NCI-H2107 treated with DMSO at 0.1 percent for 48 hours (cell line): ENCODE results near the gene NTRK2.
"Not testable (repeated sequence)": the region's sequence is repeated elsewhere in the genome, so short reads cannot be mapped to it uniquely, and the experiment has no call there.

ENCODE experiments used
- DNase-seq: peaks from one replicate; lab custom pipeline; 2025; ENCODE audit not compliant: unreplicated experiment; lab: John Stamatoyannopoulos, UW

The NTRK2 gene

GRCh38 chr9:84875193-84875592 is 205.7 kb downstream of the NTRK2 start:
- DNase-seq, result no peak

DNA sequence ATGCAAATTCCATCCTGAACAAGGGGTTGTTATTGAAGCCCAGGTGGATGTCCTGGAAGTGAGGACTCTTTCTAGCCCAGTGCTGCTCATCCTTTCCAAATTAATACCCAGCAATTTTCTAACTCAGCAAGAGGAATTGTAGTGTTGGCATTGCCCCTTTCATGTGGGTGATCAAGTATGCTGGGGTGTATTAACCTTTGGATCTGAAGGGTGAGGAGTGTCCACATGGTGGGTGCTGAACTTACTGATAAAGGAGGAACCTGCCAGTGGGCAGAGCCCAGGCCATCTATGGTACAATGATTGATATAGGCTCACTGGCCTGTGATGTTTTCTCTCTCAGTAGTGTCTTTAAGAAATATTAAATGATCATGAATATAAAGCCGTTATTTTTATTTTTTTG is 210.1 kb downstream of the NTRK2 start:
- DNase-seq, result no peak

GRCh38 chr9:84880835-84881234 is 211.3 kb downstream of the NTRK2 start:
- DNase-seq, result no peak

DNA sequence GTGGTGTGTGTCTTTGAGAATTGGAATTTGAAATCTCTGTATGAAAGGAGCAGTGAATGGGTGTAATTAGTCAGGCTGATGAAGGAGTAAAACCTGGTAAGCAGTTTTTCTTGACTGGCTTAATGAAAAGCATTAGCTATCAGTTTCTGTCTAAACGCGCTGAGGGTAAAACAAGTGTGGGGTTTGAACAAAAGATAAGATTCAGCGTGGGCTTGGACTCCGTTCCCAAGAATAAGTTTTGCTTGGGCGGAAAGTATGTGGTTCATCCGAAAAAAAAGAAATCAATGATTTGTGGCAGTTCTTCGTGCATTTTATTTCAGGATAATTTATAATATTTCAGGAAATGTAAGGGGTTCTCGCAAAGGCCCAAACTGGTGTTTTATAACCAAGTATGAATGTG is 217.3 kb downstream of the NTRK2 start:
- DNase-seq, result no peak

GRCh38 chr9:84891924-84892323 is 222.4 kb downstream of the NTRK2 start:
- DNase-seq, result no peak

GRCh38 chr9:84893419-84894128 is 224.0 kb downstream of the NTRK2 start:
- DNase-seq, result no peak

- no peak for DNase-seq
Observed at GRCh38 chr9:84894859-84895258, 225.3 kb downstream of the NTRK2 start.

GRCh38 chr9:84897362-84898094 is 228.0 kb downstream of the NTRK2 start:
- DNase-seq, result no peak

DNA sequence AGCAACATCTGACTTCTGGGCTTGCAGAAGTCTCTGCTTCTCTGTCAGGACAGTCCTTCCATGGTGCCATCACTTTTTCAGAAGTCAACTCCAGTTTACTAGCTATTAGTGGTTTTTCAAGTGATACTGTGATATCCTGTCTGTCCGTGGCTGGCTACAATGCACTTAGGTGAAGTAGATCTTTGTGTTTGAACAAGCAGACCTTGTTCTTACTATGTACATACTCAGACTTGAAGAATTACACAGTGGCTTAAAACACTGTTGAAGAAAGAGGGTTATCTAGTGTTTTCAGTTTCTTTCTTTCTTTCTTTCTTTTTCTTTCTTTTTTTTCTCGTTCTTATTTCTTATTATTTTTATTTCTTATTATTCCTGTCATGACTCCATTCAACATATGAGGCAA is 228.7 kb downstream of the NTRK2 start:
- no peak for DNase-seq

DNA sequence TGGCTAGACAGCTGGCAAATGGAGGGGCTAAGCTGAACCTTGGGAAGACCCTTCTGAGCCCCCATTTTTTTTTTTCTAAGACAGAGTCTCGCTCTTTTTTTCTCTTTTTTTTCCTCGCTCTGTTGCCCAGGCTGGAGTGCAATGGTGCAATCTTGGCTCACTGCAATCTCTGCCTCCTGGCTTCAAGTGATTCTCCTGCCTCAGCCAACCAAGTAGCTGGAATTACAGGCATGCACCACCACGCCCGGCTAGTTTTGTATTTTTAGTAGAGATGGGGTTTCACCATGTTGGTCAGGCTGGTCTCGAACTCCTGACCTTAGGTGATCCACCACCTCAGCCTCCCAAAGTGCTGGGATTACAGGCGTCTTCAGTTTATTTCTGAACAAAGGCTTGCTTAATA is 229.1 kb downstream of the NTRK2 start:
- not testable (repeated sequence) for DNase-seq

DNA sequence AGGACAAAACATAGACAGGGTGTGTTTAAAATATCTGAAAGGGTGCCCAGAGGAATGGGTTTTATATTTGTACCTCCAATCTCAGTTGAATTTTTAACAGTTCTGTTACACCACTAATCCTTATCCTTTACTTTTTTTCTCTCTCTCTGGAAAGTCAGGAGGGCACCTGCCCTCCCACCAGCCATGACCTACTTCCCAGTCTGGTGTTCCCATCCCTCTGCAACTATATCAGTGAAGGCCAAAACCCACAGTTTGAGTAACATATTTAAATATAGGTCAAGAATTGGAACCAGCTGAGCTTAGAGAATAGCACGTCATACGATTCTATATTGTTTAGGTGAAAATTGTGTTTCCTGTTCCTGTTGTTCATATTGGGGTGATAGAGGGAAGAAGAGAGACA is 229.8 kb downstream of the NTRK2 start:
- DNase-seq, result no peak

GRCh38 chr9:84900421-84900820 is 230.9 kb downstream of the NTRK2 start:
- no peak for DNase-seq

DNA sequence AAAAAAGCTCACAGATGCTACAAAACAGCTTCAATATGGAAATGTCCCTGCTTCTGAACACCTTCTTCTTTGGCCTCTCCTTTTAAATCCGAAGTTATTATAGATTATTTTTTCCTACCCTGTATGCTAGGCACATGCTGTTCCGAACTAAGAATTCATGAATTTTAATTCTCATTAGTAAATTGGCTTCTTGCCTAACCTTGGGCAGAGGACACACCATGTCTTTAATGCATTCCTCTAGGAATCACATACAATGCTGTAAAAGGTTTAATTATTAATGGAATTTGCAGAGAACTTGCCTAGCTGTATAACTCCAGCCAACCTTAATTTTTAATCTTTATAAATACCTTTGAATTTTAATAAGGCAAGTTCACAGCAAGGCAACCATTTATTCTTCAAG is 234.4 kb downstream of the NTRK2 start:
- DNase-seq, result no peak

- no peak for DNase-seq
Observed at GRCh38 chr9:84916769-84917168, 247.2 kb downstream of the NTRK2 start.

GRCh38 chr9:84917366-84918070 is 248.0 kb downstream of the NTRK2 start:
- no peak for DNase-seq

DNA sequence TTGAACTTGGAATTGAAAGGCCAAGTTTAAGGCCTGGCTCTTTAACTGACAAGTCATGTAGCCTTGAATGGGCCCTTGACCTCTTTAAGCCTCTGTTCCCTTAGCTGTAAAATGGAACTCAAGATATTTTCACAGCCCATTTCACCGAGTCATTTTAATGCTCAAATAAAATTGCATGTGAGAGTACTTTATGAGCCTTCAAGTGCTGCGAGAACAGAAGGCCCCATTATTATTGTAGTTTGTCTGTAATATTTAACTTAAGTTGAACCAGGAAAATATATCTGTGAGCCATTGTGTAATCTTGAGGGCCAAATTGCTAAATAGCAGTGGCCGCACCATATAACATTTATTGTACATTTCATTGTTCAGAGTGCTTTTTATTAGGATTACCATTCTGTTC is 249.9 kb downstream of the NTRK2 start:
- no peak for DNase-seq

DNA sequence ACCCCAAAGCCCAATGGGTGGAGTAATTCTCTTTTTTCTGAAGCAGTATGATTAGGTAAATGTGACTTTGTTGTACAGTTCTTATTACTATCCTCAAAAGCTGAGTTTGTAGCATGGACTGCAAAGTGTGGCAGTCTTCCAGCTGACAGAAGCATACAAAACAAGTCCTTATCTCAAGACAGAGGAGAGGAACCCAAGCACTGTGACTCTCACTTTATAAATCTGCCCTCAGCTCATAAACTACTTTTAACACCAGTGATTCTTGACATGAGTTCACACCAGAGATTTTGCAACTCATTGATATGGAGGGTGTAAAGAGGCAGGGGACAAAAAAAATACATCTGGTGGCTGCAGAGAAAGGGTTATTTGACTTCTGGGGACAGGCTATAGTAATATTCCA is 251.6 kb downstream of the NTRK2 start:
- no peak for DNase-seq

DNA sequence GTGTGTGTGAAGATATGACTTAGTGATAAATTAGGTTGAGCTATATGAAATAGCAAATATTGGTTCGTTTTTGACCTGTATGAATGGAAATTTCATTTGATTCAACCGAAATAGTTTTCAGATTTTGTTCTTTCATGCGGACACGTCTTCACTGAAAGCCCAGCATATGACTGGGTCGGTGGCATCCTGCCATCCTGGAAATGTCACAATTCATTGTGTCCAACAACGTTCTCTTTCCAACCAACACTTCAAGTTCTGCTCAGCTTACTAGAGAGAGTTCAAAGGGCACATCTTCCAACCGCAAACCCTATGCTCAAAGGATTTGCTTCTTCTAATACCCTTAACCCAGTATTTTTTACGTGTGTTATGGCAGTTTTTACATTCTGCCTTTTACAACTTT is 252.5 kb downstream of the NTRK2 start:
- DNase-seq, result no peak

GRCh38 chr9:84924266-84924665 is 254.7 kb downstream of the NTRK2 start:
- DNase-seq, result no peak

GRCh38 chr9:84925225-84925872 is 255.8 kb downstream of the NTRK2 start:
- no peak for DNase-seq

DNA sequence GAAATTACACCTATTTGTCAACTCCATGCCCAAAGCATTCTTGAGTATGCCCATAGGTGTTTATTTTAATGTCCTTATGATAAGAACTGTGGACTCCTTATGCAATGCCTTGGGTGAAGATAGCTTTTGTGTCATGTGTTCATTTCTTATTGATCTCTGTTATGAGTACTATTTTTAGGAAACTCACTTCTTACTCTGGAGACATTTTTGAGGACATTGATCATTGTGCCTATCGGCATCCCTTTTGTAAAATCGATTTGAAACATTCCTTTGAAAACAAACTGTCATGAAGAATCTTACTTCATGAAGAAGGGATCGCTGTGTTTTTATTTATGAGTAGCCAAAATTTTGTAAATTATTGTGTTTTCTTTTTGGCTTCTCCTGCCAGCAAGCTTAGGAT is 257.3 kb downstream of the NTRK2 start:
- no peak for DNase-seq

DNA sequence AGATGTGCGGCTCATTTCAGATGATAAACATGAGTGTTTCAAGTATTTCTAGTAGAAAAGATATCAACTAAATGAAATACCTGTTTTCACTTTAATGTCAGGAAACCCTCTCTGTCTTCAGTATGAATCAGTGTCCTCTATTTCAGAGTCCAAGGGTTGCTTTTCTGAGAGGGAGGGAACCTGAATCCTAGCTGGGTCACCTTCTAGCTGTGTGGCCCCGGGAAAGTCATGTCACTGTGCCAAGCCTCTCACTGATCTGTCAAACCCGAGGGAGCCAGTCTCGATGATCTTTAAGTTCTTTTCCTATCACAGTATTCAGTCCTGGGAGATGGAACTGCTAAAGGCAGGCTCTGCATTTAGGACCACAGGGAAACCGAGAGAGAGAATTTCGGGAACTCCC is 258.9 kb downstream of the NTRK2 start:
- no peak for DNase-seq
